HS-5 (cell line): ENCODE data around the gene HEXD.

ENCODE experiments used
- DNase-seq: peaks from one replicate; pipeline ENCODE4 v3.0.0-alpha.2; 2012; ENCODE audit warnings: low read depth

Gene HEXD

GRCh38 chr17:82382933-82383255, 35.3 kb upstream of the HEXD start:
- DNase-seq = no peak

GRCh38 chr17:82383411-82383810, 34.7 kb upstream of the HEXD start:
- no peak for DNase-seq

GRCh38 chr17:82384051-82384729, 34.0 kb upstream of the HEXD start:
- DNase-seq = no peak

- DNase-seq = peak; percentile 24
Observed at GRCh38 chr17:82384730-82385481, 33.2 kb upstream of the HEXD start.

GRCh38 chr17:82385559-82386254, 32.4 kb upstream of the HEXD start:
- no peak for DNase-seq

GRCh38 chr17:82386255-82386831, 31.8 kb upstream of the HEXD start:
- DNase-seq = no peak

GRCh38 chr17:82386881-82387704, 31.1 kb upstream of the HEXD start:
- no peak for DNase-seq

GRCh38 chr17:82387705-82388106, 30.4 kb upstream of the HEXD start:
- DNase-seq = no peak

- no peak for DNase-seq
Observed at GRCh38 chr17:82388223-82388921, 29.8 kb upstream of the HEXD start.

GRCh38 chr17:82388922-82389283, 29.2 kb upstream of the HEXD start:
- DNase-seq = no peak

- DNase-seq = no peak
Observed at GRCh38 chr17:82389379-82389778, 28.8 kb upstream of the HEXD start.

- no peak for DNase-seq
Observed at GRCh38 chr17:82390015-82390859, 27.9 kb upstream of the HEXD start.

GRCh38 chr17:82390860-82391435, 27.2 kb upstream of the HEXD start:
- DNase-seq = no peak

GRCh38 chr17:82391496-82392066, 26.6 kb upstream of the HEXD start:
- DNase-seq = no peak

GRCh38 chr17:82392209-82392920, 25.8 kb upstream of the HEXD start:
- no peak for DNase-seq

GRCh38 chr17:82392941-82393340, 25.2 kb upstream of the HEXD start:
- no peak for DNase-seq

- no peak for DNase-seq
Observed at GRCh38 chr17:82394278-82394677, 23.9 kb upstream of the HEXD start.

GRCh38 chr17:82396601-82397435, 21.3 kb upstream of the HEXD start:
- peak; percentile 98 for DNase-seq
